ENCODE results near the gene HSD17B12.

DNA sequence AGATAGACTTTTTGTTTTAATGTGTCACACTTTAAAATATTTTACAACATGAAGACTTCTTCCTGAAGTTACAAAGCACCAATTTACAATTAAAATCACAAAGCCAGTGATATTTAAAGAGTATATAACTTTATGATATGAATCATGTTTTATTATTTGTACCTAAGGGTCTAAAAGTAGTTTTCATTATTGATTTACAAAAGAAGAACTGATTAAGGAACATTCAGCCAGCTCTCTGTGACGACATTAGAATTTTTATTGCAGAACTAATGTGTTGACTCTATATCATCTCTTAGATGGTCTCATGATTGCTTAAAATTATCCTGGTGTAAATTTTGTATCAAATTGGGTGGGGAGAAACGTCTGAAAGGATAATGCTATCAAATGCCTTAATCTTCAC is 117.3 kb downstream of the HSD17B12 start:
- TF ChIP-seq, protein P1, sequence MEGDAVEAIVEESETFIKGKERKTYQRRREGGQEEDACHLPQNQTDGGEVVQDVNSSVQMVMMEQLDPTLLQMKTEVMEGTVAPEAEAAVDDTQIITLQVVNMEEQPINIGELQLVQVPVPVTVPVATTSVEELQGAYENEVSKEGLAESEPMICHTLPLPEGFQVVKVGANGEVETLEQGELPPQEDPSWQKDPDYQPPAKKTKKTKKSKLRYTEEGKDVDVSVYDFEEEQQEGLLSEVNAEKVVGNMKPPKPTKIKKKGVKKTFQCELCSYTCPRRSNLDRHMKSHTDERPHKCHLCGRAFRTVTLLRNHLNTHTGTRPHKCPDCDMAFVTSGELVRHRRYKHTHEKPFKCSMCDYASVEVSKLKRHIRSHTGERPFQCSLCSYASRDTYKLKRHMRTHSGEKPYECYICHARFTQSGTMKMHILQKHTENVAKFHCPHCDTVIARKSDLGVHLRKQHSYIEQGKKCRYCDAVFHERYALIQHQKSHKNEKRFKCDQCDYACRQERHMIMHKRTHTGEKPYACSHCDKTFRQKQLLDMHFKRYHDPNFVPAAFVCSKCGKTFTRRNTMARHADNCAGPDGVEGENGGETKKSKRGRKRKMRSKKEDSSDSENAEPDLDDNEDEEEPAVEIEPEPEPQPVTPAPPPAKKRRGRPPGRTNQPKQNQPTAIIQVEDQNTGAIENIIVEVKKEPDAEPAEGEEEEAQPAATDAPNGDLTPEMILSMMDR (IDR thresholded peaks at IDR 0.05; ENCODE audit: borderline replicate concordance, extremely low read depth, low read length, poor library complexity, severe bottlenecking): no peak
- no peak for TF ChIP-seq EZH2 (IDR thresholded peaks at IDR 0.05; ENCODE audit: borderline replicate concordance, low read depth, low read length, severe bottlenecking)

Measured in DND-41 (cell line).